Measurements from ENCODE around the gene SNED1. TPM values are rescaled to one million over a fixed set of nuclear protein-coding genes. Genes with fewer than 3 reads are reported as not detected.

Gene SNED1
- total RNA-seq, 1 donor from 2014 or later = 6.1 TPM

- intact Hi-C loops (cut with micrococcal nuclease) = no loop called here
- peak; percentile 86 for DNase-seq
- no peaks in the 10 kb centered on the region for H3K36me3 ChIP-seq
- TF ChIP-seq, protein P1, sequence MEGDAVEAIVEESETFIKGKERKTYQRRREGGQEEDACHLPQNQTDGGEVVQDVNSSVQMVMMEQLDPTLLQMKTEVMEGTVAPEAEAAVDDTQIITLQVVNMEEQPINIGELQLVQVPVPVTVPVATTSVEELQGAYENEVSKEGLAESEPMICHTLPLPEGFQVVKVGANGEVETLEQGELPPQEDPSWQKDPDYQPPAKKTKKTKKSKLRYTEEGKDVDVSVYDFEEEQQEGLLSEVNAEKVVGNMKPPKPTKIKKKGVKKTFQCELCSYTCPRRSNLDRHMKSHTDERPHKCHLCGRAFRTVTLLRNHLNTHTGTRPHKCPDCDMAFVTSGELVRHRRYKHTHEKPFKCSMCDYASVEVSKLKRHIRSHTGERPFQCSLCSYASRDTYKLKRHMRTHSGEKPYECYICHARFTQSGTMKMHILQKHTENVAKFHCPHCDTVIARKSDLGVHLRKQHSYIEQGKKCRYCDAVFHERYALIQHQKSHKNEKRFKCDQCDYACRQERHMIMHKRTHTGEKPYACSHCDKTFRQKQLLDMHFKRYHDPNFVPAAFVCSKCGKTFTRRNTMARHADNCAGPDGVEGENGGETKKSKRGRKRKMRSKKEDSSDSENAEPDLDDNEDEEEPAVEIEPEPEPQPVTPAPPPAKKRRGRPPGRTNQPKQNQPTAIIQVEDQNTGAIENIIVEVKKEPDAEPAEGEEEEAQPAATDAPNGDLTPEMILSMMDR (IDR thresholded peaks at IDR 0.05; ENCODE audit: borderline replicate concordance) = no peak
- H3K4me3 ChIP-seq = peak overlapping the region; percentile 22
- peaks cover 58% of the 10 kb centered on the region for H3K4me1 ChIP-seq
- H3K9me3 ChIP-seq (replicated peaks) = peaks cover 7% of the 10 kb centered on the region
- peak overlapping the region; percentile 83 for H3K27ac ChIP-seq (replicated peaks)
- peaks cover 3% of the 10 kb centered on the region for H3K27me3 ChIP-seq (ENCODE audit: low read depth)
These were observed 6.8 kb upstream of the SNED1 start for GRCh38 chr2:240991378-240992263.

DNA sequence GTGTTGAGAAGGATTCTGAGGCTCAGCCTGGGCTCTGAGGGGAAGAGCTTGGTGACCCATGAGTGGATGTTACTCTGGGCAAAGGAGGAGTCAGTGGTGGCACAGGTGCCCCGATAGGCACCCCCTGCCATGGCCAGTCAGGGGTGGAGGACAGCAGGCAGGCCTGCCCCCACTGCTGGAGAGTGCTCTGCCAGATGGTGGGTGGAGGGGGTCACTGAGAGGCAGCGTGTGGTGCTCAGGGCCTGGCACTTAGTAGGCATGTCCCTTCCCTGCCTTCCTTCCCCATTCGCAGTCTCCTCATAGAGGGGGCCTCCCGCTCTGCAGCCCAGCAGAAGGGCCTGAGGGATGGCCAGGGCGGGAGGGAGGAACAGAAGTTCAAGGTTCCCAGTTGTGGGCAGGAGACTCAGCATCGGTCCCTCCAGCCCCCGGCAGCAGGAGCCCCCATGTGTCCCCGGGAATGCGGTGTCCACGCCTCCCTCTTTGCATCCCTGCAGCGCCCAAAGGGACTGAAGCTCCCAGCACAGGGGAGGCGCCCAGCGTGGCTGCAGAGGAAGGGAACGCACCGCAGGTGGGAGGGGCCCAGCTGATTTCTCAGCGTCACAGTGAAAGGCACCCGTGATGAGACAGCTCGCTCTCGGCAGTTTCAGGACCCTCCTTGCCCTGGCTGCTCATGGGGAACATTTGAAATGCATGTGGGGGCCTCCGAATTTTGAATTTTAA is 5.7 kb upstream of the SNED1 start:
- peaks cover 58% of the 10 kb centered on the region for H3K4me1 ChIP-seq
- peaks cover 7% of the 10 kb centered on the region for H3K9me3 ChIP-seq (replicated peaks)
- TF ChIP-seq, protein P1 (IDR thresholded peaks at IDR 0.05; ENCODE audit: borderline replicate concordance) = no peak
- H3K27ac ChIP-seq (replicated peaks) = peak overlapping the region; percentile 83
- no peaks in the 10 kb centered on the region for H3K36me3 ChIP-seq
- intact Hi-C loops (cut with micrococcal nuclease) = no loop called here
- DNase-seq = no peak
- no peaks in the 10 kb centered on the region for H3K27me3 ChIP-seq (ENCODE audit: low read depth)
- H3K4me3 ChIP-seq = no peak overlapping the region

GRCh38 chr2:240993446-240994170 is 4.8 kb upstream of the SNED1 start:
- H3K9me3 ChIP-seq (replicated peaks) = no peaks in the 10 kb centered on the region
- no peak overlapping the region for H3K4me3 ChIP-seq
- H3K36me3 ChIP-seq = no peaks in the 10 kb centered on the region
- no peak for DNase-seq
- H3K27me3 ChIP-seq (ENCODE audit: low read depth) = no peaks in the 10 kb centered on the region
- intact Hi-C loops (cut with micrococcal nuclease) = no loop called here
- no peak overlapping the region for H3K27ac ChIP-seq (replicated peaks)
- H3K4me1 ChIP-seq = peaks cover 55% of the 10 kb centered on the region
- TF ChIP-seq, protein P1 (IDR thresholded peaks at IDR 0.05; ENCODE audit: borderline replicate concordance) = no peak

- intact Hi-C loops (cut with micrococcal nuclease) = no loop called here
- H3K27me3 ChIP-seq (ENCODE audit: low read depth) = no peaks in the 10 kb centered on the region
- peaks cover 57% of the 10 kb centered on the region for H3K4me1 ChIP-seq
- no peak overlapping the region for H3K27ac ChIP-seq (replicated peaks)
- H3K9me3 ChIP-seq (replicated peaks) = no peaks in the 10 kb centered on the region
- H3K36me3 ChIP-seq = no peaks in the 10 kb centered on the region
- H3K4me3 ChIP-seq = no peak overlapping the region
- TF ChIP-seq, protein P1 (IDR thresholded peaks at IDR 0.05; ENCODE audit: borderline replicate concordance) = no peak
- DNase-seq = peak; percentile 13
These were observed 4.1 kb upstream of the SNED1 start for GRCh38 chr2:240994171-240994896.

All from left ventricle myocardium inferior (tissue), 1 donor.